Islet precursor cell (in vitro differentiated cells): Measurements from ENCODE around the gene PJA2.
"Not testable (repeated sequence)": the region's sequence is repeated elsewhere in the genome, so short reads cannot be mapped to it uniquely, and the experiment has no call there.

Source experiments
- DNase-seq: peaks from one replicate; pipeline ENCODE4 v3.0.0-alpha.2; 2018

PJA2 gene, protein sequence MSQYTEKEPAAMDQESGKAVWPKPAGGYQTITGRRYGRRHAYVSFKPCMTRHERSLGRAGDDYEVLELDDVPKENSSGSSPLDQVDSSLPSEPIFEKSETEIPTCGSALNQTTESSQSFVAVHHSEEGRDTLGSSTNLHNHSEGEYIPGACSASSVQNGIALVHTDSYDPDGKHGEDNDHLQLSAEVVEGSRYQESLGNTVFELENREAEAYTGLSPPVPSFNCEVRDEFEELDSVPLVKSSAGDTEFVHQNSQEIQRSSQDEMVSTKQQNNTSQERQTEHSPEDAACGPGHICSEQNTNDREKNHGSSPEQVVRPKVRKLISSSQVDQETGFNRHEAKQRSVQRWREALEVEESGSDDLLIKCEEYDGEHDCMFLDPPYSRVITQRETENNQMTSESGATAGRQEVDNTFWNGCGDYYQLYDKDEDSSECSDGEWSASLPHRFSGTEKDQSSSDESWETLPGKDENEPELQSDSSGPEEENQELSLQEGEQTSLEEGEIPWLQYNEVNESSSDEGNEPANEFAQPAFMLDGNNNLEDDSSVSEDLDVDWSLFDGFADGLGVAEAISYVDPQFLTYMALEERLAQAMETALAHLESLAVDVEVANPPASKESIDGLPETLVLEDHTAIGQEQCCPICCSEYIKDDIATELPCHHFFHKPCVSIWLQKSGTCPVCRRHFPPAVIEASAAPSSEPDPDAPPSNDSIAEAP

DNA sequence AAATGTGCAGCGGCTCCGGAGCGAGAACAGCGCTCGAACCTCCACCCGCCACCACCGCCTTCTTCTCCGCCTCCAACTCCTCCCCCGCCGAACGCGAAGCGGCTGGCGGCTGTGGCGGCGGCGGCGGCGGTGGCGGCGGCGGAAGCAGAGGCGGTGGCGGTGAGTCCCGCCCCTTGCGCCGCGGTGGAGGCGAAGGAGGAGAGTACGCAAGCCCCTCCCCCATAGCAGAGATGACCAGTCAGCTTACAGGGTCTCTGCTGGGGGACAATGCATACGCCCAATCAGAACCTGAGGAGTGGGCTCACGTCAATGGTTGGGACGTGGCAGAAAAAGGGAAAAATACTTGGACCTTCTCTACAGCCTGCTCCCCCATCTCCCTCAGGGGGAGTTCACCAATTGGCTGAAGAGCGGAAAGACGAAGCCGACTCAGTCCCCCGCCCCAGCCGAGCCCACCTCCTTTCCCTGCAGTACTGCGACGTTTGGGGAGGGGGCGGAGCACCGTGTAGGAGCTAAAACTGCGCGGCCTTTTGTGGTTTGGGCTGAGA lies at the start of gene PJA2:
PJA2 (minus strand) TSS at position 131 of the 545 bp plus-strand sequence. CDS start 26,541 bp downstream, outside the sequence.
- DNase-seq = peak; percentile 100

DNA sequence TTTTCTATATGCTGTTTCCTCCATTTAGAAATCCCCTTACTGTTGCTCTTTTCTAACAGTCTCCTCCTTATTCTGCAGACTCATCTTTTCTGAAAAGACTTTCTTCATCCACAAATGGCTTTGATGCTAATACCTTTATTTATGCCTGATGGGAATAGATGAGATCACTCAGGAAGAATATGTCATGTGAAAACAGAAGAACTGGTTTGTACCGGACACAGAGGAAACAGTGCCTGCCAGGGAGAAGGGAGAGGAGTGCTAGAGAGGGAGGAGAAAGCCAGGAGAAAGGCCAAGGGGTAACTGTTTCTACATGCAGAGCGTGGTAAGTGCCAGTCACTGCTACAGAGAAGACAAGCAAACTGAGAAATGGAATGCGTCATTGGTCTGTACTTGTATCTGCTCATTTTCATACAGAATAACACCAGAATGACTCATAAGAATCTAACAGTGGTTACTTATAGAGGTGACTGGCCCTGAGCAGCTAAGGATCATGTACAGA lies 45.9 kb upstream of the PJA2 start:
- DNase-seq = peak; percentile 84

DNA sequence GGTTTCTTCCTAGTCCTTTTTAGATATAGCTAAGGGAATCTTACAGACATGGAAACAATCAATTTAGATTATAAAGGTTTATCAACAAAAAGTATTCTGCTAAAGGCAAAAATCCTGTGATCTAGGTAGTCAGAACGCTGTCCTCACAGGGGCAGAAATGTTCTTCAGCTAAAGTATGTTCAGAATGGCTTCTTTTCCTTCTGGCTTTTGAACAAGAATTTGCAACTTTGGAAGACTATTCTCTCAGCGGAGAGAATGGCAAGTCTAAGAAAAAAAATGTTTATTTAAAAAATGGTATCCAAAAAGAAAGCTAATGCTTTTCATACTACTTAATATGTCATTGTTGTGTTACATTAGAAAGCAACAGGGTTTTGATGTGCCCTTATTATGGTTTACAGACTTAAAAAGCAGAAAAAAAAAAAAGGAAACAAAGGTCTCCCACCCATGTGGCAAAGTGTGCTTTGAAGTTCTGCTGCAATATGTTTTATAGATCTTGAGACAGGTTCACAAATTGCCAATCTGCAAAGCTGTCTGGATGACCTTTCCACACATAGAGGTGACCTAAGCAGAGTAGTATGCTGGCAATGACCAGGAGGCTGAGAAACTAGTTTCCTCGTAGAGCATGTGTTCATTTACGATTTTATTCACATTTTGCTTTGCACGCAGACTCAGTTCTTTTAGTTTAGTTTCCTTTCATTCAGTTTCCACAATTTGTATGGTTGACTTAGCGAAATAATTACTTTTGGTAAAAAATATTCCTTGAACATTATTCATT lies 45.1 kb upstream of the PJA2 start:
- peak; percentile 59 for DNase-seq

DNA sequence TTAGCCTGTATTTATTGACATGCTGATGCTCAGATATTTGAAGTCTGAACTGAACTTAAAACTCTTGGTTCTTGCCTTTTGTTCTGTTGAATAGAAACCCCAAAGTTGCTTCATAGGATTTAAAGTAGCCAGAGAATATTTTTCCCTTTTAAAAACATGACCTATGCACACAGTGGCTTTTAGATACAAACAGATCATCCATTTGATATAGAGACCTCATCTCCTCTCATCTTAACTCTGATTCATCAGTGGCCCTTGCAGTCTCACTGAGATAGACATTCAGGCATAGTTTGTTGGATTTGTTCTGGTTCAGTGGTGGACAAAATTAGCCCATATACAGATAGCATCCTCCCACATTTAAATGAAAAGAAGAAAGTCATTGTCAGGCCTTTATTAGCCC lies 43.5 kb upstream of the PJA2 start:
- DNase-seq = no peak

DNA sequence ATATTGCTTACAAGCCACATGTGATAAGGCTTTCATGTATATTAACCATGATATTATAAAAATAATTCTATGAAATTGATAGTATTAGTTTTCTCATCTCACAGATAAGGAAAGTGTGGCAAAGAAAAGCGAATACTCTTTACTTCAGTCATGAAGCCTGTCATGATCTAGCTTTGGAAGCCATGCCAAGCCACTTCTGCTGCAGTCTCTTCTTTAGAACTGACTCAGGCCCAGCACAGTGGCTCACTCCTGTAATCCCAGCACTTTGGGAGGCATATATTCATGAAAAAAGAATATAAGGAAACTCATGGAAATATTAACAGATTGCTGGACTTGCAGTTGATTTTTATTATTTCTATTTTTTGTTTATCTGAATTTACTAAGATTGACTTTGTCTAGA lies 42.9 kb upstream of the PJA2 start:
- DNase-seq = no peak

DNA sequence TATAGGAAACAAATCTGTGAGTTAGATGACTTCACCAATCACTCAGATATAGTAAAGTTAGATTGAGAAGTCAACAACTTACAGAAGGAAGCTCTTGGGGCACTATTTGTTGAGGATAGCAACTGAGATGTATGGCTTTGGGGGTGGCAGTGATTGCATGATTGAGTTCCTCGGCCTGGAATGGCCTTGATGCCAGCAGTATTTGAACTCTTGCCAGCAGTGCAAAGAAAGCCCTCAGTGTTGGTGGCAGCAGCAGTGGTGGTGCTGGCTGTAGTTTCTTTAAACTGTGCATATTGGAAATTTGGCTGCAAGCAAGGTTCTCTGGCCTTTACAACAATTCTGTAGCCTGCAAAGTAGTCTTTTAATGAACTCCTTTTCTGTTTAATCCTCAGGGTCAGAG lies 41.4 kb upstream of the PJA2 start:
- DNase-seq = no peak

DNA sequence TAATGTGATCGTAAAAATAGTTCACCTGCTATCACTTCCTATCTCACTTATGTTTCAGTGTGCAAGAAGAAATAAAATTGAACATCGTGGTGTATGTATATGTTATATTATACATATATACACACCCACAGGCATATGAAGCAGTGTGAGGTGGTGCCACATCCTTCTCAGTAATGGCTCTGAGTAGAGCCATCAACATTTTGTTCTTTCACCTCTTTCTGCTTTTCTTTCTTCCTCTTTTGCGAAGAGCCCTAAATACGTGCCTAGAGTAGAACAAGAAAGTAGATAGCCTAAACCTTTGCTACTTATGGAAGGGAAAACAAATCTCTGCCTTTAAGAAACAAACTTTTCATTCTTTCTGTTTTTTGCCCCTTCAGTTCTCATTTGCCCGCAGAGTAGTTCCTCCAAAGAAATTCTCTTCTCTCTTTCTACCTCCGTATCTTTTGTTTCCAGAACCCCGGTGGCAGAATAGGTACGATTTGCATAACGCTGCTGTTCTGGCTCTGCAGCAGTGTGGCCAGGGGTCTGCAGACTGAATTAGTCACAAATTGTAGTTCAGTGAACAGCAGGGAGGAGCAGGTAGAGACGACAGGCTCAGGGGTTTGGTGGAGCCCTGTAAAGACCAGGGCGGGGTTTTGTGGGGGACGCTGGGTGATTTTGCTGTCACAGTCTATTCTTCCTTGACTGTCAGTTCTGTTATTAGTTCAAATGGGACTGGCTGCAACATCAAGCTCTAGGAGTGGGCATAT lies 40.5 kb upstream of the PJA2 start:
- peak; percentile 68 for DNase-seq

DNA sequence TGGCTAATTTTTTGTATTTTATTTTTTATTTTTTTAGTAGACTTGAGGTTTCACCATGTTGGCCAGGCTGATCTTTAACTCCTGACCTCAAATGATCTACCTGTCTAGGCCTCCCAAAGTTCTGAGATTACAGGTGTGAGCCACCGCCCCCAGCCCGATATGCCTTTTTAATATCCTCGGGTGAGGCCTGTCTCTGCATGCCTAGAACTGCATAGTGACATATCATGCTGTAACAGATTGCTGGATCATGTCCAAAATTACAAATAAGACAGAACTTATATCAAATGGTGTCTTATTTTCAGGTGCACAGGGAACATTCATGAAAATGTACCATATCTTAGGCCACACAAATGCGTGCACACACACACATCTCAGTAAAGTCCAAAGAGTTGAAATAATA lies 39.1 kb upstream of the PJA2 start:
- DNase-seq = no peak

DNA sequence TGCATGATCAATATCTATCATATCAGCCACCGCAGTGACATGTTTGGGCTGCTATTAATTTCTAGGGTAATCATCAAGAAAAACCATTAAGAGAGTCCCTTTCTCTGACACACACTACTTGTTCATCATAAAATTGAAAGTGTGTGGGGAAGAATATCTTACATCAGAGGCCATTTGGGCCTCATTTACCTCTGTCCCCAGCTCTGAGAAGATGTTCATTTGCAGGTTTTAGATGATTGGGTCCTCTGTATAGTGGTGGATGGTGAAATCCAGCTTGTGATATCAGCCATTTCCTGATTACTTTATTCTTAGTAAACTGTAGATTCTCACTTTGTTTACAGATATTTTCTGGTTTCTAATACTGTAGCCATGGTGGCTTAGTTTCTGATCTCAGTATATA lies 29.8 kb upstream of the PJA2 start:
- no peak for DNase-seq

DNA sequence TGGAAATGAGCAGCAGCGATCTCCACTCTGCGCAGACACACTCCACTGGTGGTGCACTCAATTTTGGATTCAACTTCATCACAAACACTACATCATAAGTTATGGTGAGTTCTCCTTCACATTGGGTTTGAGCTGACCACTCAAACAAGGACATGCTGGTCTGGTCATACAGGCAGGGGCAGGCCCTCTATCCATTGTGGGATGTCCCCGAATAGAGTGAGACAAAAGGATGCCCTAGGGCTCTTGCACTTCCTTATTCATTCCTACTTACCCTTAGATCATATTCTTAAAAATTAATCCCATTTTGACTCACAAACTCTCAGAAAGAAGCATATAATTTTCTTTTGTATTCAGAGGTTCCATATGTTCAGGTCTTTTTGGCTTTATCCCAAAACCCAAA lies 16.3 kb upstream of the PJA2 start:
- no peak for DNase-seq

DNA sequence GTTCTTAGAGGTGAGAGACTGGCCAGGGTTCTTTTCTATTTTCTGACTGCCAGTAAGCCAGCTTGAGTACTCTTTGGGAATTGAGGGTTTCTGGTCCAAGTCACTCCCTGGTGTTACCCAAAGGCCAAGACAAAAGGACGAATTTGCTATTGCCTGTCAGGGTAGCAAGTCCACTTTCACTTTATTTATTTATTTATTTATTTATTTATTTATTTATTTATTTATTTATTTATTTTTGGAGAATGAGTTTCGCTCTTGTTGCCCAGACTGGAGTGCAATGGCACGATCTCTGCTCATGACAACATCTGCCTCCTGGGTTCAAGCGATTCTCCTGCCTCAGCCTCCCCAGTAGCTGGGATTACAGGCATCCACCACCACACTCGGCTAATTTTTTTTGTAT lies 15.7 kb upstream of the PJA2 start:
- not testable (repeated sequence) for DNase-seq

DNA sequence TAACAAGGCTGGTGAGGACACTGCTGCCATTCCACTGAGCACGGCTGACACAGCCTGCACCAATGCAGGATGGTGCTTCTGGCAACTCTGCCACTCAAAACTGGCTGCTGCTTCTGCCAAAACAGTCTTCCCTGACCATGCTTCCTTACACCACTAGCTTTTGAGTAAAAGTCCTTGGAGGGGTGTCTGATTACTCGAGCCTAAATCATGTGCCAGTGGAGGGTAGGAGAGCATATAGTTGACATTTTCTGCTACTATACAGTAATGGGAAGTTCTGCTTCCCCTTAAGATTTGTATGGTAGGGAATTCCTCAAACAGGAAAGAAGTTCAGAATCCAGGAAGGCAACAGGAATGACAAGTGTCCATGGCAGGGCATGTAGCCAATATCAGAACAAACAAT lies 12.2 kb upstream of the PJA2 start:
- DNase-seq = no peak

DNA sequence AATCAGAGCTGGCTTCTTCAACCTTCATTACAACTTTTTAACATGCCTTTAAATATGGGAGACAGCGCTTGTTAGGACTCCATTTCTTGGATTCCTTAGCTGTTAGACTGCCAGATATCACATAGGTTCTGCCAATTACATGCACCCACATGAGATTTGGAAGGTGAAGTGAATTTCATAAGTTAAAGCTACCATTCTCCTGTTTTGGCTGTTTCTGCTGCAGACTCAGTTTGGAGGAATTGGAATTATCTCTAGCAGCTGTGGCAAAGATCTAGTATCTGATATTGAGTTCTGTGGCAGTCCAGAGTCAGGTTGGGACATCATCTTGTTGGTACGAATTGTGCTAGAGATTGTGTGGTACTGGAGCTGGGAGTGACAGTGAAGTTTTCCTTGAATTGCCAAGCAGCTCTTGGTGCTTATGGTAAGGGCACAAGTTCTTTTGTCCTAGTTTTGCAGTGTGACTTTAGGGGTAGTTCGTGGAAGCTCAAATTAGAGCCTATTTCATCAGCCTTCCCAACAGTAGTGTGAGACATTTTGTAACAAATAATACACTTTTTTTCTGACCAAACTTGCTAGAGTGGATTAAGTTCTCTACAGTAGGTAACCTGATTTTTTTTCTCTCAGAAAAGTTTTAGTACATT lies 9.1 kb upstream of the PJA2 start:
- no peak for DNase-seq

DNA sequence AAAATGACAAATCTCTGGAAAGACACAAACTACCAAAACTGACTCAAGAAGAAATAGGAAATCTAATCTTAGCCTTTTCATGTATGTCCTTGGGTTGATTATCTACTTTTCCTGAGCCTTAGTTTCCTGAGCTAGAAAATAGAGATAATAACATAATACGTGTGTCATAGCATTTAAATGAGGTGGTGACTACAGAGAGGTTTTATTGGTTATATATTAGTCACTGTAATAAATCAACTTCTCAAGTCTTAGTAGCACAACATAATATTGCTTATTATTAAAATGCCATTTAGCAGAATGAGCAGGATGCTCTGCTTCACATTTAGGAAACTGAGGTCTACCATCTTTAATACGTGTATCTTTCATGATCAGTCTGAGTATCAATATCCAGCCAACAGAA lies 7.1 kb upstream of the PJA2 start:
- DNase-seq = no peak

DNA sequence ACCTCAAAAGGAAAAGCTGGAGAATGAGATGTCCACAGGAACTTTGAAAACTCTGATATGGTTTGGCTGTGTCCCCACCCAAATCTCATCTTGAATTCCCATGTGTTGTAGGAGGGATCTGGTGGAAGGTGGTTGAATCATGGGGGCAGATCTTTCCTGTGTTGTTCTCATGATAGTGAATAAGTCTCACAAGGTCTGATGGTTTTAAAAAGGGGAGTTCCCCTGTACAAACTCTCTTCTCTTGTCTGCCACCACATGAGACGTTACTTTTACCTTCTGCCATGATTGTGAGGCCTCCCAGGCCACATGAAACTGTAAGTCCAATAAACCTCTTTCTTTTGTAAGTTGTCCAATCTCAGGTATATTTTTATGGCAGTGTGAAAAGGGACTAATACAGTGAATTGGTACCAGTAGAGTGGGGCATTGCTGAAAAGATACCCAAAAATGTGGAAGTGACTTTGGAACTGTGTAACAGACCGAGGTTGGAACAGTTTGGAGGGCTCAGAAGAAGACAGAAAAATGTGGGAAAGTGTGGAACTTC lies 4.2 kb upstream of the PJA2 start:
- DNase-seq = not testable (repeated sequence)

DNA sequence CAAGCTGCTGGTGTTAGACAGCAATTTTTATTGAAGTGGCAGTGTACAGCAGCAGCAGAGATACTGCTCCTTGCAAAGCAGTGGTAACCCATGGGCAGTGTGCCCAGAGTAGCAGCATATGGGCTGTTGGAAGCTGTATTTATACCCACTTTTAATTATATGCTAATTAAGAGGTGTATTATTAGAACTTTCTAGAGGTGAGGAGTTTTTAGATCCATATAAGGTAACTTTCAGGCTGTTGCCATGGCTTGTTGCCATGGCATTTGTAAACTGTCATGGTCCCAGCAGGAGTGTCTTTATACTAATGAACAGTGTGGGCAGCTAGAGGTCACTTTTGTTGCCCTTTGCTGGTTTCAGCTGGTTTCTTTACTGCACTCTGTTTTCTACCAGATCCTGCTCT lies 3.7 kb upstream of the PJA2 start:
- DNase-seq = no peak

DNA sequence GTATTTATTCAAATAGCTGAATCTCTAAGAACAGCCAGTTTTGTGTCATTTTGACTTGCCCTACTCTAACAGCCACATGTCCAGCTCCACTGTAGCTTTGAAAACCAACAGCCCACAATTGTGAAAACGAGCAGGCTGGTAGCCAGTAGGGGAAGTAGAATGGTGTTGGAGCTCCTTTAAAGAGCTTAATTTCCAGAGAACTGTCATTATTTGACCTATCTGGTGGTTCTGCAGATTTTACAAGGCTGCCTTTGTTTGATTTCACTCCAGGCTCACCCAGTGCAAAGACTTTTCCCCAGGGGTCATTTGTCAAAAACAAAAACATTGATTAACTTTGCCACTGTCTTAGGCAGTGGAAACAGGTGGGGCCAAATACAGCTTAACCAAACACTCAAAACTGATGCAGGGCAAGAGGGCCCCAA lies 3.2 kb upstream of the PJA2 start:
- peak; percentile 58 for DNase-seq

DNA sequence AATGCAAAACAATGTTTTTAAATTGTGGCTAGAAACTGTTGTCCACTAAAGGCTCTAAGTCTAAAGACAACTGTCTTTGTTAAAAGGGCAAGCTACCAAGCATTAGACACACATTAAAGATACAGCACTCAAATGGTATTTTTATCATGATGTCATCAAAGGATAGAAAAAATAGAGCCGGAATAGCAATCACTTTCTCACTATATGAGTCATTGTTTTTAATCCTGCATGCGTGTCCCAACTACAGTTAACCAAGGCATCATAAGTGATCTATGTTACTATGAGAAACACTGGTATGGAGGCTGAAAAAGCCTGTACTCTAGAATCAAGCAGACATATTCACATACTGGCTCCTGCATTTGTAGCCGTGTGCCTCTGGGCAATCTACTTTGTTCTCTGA lies 1.9 kb upstream of the PJA2 start:
- no peak for DNase-seq

DNA sequence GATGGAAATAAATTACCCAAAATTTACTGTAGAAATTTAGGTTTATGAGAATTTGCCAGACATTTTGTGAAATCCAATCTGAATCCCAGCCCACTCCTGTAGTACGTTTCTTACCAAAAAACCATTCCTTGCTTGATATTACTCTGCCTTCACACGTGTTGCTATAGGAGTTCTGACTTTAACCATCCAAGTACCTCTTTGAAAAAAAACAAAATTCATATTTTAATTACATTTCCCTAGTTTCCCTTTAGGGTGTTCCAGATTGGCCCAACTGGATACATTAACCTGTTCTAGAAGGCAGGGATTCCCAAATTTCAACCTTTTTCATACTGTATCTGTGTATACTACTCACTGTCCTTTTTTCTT lies 1.4 kb upstream of the PJA2 start:
- no peak for DNase-seq

DNA sequence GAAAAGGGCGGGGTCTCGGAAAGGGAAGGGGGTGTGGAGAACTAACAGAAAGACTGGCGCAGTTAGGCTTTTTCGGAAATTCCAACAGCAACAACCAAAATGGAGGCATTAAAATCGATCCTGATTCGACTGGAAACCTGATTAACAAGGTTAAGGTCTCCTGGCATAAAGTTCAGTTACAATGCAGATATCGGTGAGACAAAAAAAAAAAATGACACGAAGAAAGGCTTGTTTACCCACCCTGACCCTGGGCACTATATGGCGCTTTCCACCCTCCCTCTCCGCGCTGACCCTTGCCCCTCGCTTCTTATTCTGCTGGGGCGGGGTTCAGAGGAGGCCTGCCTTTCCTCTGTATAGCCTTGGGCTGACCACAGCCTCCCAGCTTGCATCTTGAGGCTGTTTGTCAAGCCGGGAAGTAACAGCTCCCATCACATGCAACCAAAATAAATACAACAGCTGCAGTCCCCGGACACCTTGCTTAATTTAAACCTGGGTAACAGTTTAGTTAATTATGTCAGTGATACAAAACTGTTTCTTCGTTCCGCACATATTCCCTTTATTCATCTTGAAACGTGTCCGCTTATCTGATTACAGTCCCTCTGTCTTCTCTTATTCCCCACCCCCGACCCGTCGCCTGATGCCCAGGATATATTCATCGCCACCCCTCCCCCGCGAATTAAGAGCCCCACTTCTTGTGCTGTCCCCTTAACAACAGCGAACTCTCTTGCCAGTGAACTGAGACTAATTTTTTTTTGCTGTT lies 795 bp upstream of the PJA2 start:
- peak; percentile 96 for DNase-seq
